Bronchial epithelial cell (primary cell): ENCODE data around the gene EIF3K. TPM values are rescaled to one million over a fixed set of nuclear protein-coding genes. Genes with fewer than 3 reads are reported as not detected.

Source experiments
- DNase-seq: peaks from one replicate; pipeline ENCODE4 v3.0.0-alpha.2; 2010; ENCODE audit warnings: low read depth
- FAIRE-seq: peaks from 2 replicates; lab custom pipeline; 2011; peaks lifted over from hg19 to GRCh38; lab: Jason Lieb, UNC
- H3K27me3 ChIP-seq: 2 replicates; pipeline ENCODE4 v1.5.1; 2011; ENCODE audit warnings: low read length; ENCODE audit not compliant: control insufficient read depth, insufficient read depth
- H3K36me3 ChIP-seq: 2 replicates; pipeline ENCODE4 v1.5.1; 2011; ENCODE audit warnings: low read length; ENCODE audit not compliant: control insufficient read depth, insufficient read depth
- H3K4me3 ChIP-seq: 2 replicates; pipeline ENCODE4 v1.5.1; 2011; ENCODE audit warnings: mild to moderate bottlenecking, low read depth, low read length, control low read depth
- total RNA-seq: library from RNA; depleted of rRNA; stranded (reverse); fragments of >200 nt; gene quantifications from 2 replicates; pipeline ENCODE4 v1.2.1, GENCODE V29; 2014
- TF ChIP-seq, protein P1 (sequence below): IDR thresholded peaks from 2 replicates; pipeline ENCODE4 v1.5.1; 2011; ENCODE audit warnings: mild to moderate bottlenecking, moderate library complexity, low read length, control low read depth, inconsistent platforms; ENCODE audit not compliant: insufficient read depth, severe bottlenecking

The EIF3K gene
- total RNA-seq, 1 donor from 2014 or later = 374 TPM

DNA sequence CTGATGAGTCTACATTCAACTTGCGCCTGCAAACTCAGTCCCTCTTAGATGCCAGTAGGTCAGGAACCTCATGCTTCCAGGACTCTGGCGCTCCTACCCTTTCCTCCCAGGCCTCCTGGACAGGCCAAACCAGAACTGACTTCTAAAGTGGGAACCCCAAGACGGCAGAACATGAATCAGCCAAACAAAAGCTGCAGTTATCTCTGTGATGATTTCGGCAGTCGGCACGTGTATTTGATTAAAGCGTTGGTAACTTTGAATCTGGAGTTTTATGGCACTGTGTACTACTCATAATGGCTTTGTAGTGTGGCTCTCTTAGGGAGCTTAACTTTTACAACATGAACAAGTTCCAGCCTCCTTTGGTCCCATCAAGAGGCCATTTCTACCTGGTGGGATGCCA, 42.1 kb downstream of the EIF3K start:
- Histone ChIP-seq H3K27me3 (no peaks in the 10 kb centered on the region), H3K4me3 (no peak overlapping the region), H3K36me3 (peaks cover 12% of the 10 kb centered on the region)
- no peak for FAIRE-seq
- no peak for DNase-seq
- TF ChIP-seq, protein P1, sequence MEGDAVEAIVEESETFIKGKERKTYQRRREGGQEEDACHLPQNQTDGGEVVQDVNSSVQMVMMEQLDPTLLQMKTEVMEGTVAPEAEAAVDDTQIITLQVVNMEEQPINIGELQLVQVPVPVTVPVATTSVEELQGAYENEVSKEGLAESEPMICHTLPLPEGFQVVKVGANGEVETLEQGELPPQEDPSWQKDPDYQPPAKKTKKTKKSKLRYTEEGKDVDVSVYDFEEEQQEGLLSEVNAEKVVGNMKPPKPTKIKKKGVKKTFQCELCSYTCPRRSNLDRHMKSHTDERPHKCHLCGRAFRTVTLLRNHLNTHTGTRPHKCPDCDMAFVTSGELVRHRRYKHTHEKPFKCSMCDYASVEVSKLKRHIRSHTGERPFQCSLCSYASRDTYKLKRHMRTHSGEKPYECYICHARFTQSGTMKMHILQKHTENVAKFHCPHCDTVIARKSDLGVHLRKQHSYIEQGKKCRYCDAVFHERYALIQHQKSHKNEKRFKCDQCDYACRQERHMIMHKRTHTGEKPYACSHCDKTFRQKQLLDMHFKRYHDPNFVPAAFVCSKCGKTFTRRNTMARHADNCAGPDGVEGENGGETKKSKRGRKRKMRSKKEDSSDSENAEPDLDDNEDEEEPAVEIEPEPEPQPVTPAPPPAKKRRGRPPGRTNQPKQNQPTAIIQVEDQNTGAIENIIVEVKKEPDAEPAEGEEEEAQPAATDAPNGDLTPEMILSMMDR = no peak

DNA sequence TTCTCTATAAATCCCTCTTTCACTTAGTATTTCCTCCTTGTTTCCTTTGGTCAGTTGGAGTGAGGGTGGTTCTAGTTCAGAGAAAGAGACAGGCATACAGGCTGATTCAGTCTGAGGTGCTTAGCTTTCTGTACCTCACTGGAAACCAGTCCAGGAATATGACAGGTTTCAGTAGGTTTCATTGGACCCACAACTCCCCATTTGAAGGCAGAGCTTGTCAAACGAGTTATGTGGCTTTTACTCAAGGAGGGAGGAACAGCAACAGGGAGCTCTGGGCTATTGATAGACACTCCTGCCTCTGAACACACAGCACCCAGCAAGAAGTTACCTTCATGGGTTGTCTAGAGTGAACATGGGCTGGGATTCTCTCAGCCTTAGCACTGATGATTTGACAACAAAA, 43.0 kb downstream of the EIF3K start:
- FAIRE-seq (peak; percentile 97), DNase-seq (peak; percentile 98)
- TF ChIP-seq, protein P1 = no peak
- no peak overlapping the region for H3K4me3 ChIP-seq
- H3K27me3 ChIP-seq = no peaks in the 10 kb centered on the region
- H3K36me3 ChIP-seq = peaks cover 12% of the 10 kb centered on the region

DNA sequence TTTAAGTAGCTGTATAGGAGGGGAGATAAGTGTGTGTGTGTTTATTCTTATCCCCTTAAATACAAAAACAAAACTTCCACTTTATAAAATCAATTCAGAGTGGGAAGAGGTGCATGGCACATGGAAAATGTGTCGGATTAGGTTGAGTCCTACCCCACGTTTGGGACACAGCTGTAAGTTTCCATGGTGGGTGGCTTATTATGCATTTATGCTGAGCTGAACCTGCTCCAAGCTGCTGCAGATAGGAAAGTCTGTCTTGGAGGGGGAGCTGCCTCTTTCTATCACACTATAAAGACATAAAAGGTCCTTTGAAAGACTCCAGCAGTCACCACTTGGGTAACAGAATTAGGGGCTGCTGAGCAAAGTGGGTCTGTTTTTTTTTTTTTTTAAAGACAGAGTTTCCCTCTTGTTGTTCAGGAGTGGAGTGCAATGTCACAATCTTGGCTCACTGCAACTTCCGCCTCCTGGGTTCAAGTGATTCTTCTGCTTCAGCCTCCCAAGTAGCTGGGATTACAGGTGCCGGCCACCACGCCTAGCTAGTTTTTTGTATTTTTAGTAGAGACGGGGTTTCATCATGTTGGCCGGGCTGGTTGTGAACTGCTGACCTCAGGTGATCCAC, 43.7 kb downstream of the EIF3K start:
- no peak overlapping the region for H3K4me3 ChIP-seq
- peaks cover 12% of the 10 kb centered on the region for H3K36me3 ChIP-seq
- TF ChIP-seq, protein P1 = no peak
- no peaks in the 10 kb centered on the region for H3K27me3 ChIP-seq
- no peak for DNase-seq
- no peak for FAIRE-seq

DNA sequence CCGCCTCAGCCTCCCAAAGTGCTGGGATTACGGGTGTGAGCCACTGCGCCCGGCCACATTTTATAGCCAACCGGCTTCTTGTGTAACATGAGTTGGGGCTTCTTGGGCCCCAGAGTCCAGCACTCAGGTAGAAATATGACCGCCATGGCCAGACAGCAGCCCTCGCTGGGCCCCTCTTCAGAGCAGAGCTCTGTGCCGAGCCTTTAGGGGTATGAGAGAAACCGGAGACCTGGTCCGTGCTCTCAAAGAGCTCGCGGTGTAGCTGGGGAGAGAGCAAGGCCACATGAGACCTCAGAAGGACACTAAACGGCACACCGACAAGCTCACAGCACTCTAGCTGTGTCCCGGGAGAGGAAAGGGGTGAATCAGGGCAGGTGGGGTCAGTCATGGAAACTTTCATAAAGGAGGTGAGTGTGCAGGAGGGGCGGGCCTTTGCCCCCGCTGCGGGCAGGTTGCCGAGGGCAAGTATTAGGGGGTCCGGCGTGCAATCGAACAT, 44.2 kb downstream of the EIF3K start:
- H3K36me3 ChIP-seq = peaks cover 14% of the 10 kb centered on the region
- TF ChIP-seq, protein P1 = no peak

DNA sequence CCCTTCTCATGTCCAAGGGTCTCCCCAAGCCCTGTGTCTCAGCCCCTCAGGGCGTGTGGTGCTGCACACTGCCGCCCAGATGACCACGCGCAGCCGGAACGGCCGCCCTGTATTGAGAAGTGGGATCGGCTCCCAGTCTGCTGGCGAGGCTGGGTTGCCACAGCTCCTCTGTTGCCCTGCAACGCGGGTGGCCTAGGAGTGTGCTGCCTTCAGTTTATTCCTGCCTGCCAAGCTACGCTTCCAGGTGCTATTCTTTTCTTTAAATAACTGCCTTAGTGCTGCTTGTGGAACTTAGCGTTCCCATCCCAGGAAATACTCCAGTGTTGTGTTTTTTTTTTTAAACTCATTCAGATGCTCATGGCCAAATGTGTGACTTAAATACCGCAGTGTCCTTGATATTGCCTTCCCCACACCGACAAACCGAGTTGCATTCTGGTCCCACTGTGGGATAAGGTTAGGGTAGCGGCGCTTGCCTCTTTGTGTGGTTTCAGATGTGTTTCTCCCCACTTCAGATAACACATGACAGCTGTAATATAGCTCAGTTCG, 45.0 kb downstream of the EIF3K start:
- TF ChIP-seq, protein P1 = no peak
- Histone ChIP-seq H3K27me3 (no peaks in the 10 kb centered on the region), H3K4me3 (no peak overlapping the region), H3K36me3 (peaks cover 15% of the 10 kb centered on the region)
- no peak for DNase-seq
- no peak for FAIRE-seq

More for the DNA sequence above, 44.2 kb downstream of the EIF3K start:
- H3K4me3 ChIP-seq = no peak overlapping the region
- H3K27me3 ChIP-seq = no peaks in the 10 kb centered on the region
- no peak for DNase-seq
- FAIRE-seq = no peak
